H1 (cell line): ENCODE data around the gene GOSR1.
"Not testable (repeated sequence)": the region's sequence is repeated elsewhere in the genome, so short reads cannot be mapped to it uniquely, and the experiment has no call there.

ENCODE experiments used
- CREB1 ChIP-seq: IDR thresholded peaks from 2 replicates; pipeline ENCODE4 v1.6.1; 2012; ENCODE audit warnings: inconsistent platforms
- CTCF ChIP-seq, 3 experiments: IDR thresholded peaks; 1 replicate in 2 of 3; 2 replicates in 1 of 3; pipeline versions ENCODE4 v1.5.1 to v1.6.1; 2011; ENCODE audit warnings: low read length in 3 of 3, mild to moderate bottlenecking in 3 of 3, inconsistent platforms in 2 of 3, low read depth in 1 of 3, moderate library complexity in 1 of 3; ENCODE audit not compliant: insufficient read depth in 1 of 3; ENCODE audit errors: control extremely low read depth in 1 of 3
- TCF12 ChIP-seq: IDR thresholded peaks from 2 replicates; pipeline ENCODE4 v1.6.1; 2011; ENCODE audit warnings: low read depth, mild to moderate bottlenecking, low read length
- ZNF274 ChIP-seq: IDR thresholded peaks from 2 replicates; pipeline ENCODE4 v1.7.0; 2012; ENCODE audit warnings: low read length, borderline replicate concordance; ENCODE audit errors: extremely low read depth

DNA sequence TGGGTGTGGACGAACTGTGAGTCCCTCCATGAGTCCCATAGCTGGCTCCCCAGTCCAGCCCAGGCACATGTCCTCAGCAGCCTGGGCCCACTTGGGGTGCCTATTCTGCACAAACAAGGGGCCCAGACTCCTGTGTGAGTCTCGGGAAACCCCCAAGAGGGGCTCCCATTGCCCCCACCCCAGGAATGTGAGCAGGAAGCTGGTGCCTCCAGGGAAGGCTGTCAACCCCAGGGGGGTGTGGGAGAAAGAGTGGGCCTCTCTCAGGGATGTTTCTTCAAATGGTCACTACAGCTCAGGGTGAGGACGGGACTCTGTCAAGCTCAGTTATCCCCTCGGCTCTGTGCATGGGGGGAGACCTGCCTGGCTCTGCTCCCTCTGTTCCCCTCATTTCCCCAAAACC, 88.9 kb downstream of the GOSR1 start:
- not testable (repeated sequence) for TF ChIP-seq CTCF (IDR thresholded peaks at IDR 0.05; ENCODE audit: control extremely low read depth in 1 of 3, insufficient read depth in 1 of 3, low read depth in 1 of 3, low read length in 3 of 3); TCF12; ZNF274; CREB1
